CD4-positive, alpha-beta T cell (primary cell): Measurements from ENCODE around the gene ARHGEF28. TPM values are rescaled to one million over a fixed set of nuclear protein-coding genes. Genes with fewer than 3 reads are reported as not detected.
A peak's percentile ranks its signal among the peaks of the same experiment; 100 is the strongest.

Source experiments
- ATAC-seq: fragments of 200-7000 bp; cut with Tn5 transposase; one replicate; pipeline ENCODE4 v1.10.0; 2022; ENCODE audit warnings: mild to moderate bottlenecking; ENCODE audit not compliant: poor library complexity
- CTCF ChIA-PET: fragments of 350-600 bp; sonication (Branson Sonifier 250); formaldehyde crosslinking; loops from one replicate; lab custom pipeline; 2021; ENCODE audit warnings: antibody characterized with exemption, inconsistent platforms; lab: Charles Lee
- POLR2A ChIA-PET: fragments of 350-600 bp; sonication (Branson Sonifier 250); formaldehyde crosslinking; loops from one replicate; lab custom pipeline; 2021; ENCODE audit warnings: antibody characterized with exemption, inconsistent platforms; lab: Charles Lee
- DNase-seq, 14 experiments: peaks; one replicate each; pipeline ENCODE4 v3.0.0-alpha.2; 2013 to 2020; ENCODE audit warnings: mixed read lengths in 2 of 14
- H3K27ac ChIP-seq, 2 donors: one replicate each; pipeline versions ENCODE4 v1.5.1 to v1.7.0; 2013; ENCODE audit warnings: low read length in 2 of 2, low read depth in 1 of 2, mild to moderate bottlenecking in 1 of 2
- H3K27me3 ChIP-seq, 2 experiments: 1 replicate in 1 of 2; 2 replicates in 1 of 2; pipeline versions ENCODE4 v1.6.1 to v1.7.0; 2013; ENCODE audit warnings: low read length in 2 of 2, control low read depth in 1 of 2, mild to moderate bottlenecking in 1 of 2, moderate library complexity in 1 of 2; ENCODE audit not compliant: insufficient read depth in 2 of 2, control insufficient read depth in 1 of 2
- H3K36me3 ChIP-seq: one replicate; pipeline ENCODE4 v1.6.1; 2013; ENCODE audit warnings: low read length, control low read depth; ENCODE audit not compliant: insufficient read depth
- H3K4me1 ChIP-seq: one replicate; pipeline ENCODE4 v1.6.1; 2013; ENCODE audit warnings: low read length, control low read depth; ENCODE audit not compliant: insufficient read depth
- H3K4me3 ChIP-seq: one replicate; pipeline ENCODE4 v1.5.1; 2013; ENCODE audit warnings: mild to moderate bottlenecking, low read length, moderate library complexity
- H3K9me3 ChIP-seq, 2 experiments: 1 replicate in 1 of 2; 2 replicates in 1 of 2; pipeline versions ENCODE4 v1.6.1 to v1.7.0; 2013; ENCODE audit warnings: low read length in 2 of 2, mild to moderate bottlenecking in 2 of 2, control low read depth in 1 of 2, moderate library complexity in 1 of 2; ENCODE audit not compliant: control insufficient read depth in 1 of 2, insufficient read depth in 1 of 2
- H3K27ac Mint-ChIP-seq: one replicate; pipeline ENCODE4 v1.8.0; 2020; ENCODE audit warnings: mixed read lengths
- H3K27me3 Mint-ChIP-seq: one replicate; pipeline ENCODE4 v1.8.0; 2021; ENCODE audit warnings: mixed read lengths
- H3K36me3 Mint-ChIP-seq: one replicate; pipeline ENCODE4 v1.8.0; 2021; ENCODE audit warnings: low read depth, mixed read lengths
- H3K4me1 Mint-ChIP-seq: one replicate; pipeline ENCODE4 v1.8.0; 2021; ENCODE audit warnings: low read depth, mixed read lengths
- H3K4me3 Mint-ChIP-seq: one replicate; pipeline ENCODE4 v1.8.0; 2020; ENCODE audit warnings: mild to moderate bottlenecking, mixed read lengths
- H3K9me3 Mint-ChIP-seq: one replicate; pipeline ENCODE4 v1.8.0; 2020; ENCODE audit warnings: mixed read lengths
- intact Hi-C, 2 experiments: fragments of 100-400 bp; cut with DNase I in 1 of 2; cut with micrococcal nuclease in 1 of 2; formaldehyde crosslinking; loops; one replicate each; pipeline versions ENCODE4 v1.15.1 to v1.9.0; 2023 to 2025; cut with DNase I, micrococcal nuclease
- total RNA-seq, 174 experiments: library from RNA in 2 of 174; stranded (reverse) in 2 of 174; gene quantifications; one replicate each; pipeline ENCODE4 v1.2.3 and lab custom pipeline; 2021 to 2026
- TF ChIP-seq, protein P1 (sequence below): fragments of 200-600 bp; IDR thresholded peaks from one replicate; pipeline ENCODE4 v1.8.0; 2022; ENCODE audit warnings: antibody characterized with exemption, mild to moderate bottlenecking

The ARHGEF28 gene
- total RNA-seq, 2 experiments from 2014 or later: not detected

DNA sequence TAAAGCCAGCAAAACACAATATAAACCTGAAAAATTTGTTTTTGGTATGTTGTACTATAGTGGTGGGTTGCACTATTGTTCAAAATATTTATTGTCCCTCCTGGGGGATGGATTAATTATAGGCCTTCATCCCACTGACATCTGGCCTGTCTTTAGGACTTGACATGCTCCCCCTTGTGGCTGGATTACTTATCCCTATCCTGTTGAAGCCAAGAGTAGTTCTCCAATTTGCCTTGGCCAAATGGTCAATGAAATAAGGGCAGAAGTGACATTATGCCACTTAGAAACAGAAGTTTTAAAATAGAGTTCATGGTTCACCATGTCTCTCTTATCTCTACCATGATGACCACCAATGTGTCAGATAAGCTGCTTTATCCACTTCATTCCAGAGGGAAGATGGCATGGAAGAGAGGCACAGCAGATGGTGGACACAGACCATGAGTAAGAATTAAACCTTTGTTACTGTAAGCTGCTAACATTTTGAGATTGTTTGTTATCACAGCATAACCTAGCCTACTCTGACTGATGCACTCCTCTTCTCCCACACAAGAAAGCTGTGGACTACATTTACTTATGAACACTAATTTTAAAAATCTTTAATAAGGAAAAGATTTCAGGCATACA, 29.2 kb upstream of the ARHGEF28 start:
- peaks cover 2% of the 10 kb centered on the region for H3K9me3 Mint-ChIP-seq
- Histone ChIP-seq H3K27ac (no peak overlapping the region), H3K27me3 (no peaks in the 10 kb centered on the region), H3K4me3 (no peak overlapping the region), H3K4me1 (no peaks in the 10 kb centered on the region), H3K36me3 (no peaks in the 10 kb centered on the region), H3K9me3 (no peaks in the 10 kb centered on the region)
- DNase-seq (peak in 3 of 14 experiments; percentile 8 to 35 (median 30)), ATAC-seq (no peak)
- H3K4me1 Mint-ChIP-seq: no peaks in the 10 kb centered on the region
- H3K27me3 Mint-ChIP-seq: peaks cover 13% of the 10 kb centered on the region
- intact Hi-C loops: loop anchor here in 1 of 2 experiments (10.0 kb wide), 1 partner anchor 308 kb away; no protein-coding TSS in a partner anchor
- H3K4me3 Mint-ChIP-seq: no peak overlapping the region
- ChIA-PET CTCF (interaction anchor here (0.9 kb wide), 1 partner anchor 9 kb away, joined by 4 read pairs; no protein-coding TSS in a partner anchor), POLR2A (no interaction called here)
- no peaks in the 10 kb centered on the region for H3K36me3 Mint-ChIP-seq
- no peak overlapping the region for H3K27ac Mint-ChIP-seq
- TF ChIP-seq, protein P1, sequence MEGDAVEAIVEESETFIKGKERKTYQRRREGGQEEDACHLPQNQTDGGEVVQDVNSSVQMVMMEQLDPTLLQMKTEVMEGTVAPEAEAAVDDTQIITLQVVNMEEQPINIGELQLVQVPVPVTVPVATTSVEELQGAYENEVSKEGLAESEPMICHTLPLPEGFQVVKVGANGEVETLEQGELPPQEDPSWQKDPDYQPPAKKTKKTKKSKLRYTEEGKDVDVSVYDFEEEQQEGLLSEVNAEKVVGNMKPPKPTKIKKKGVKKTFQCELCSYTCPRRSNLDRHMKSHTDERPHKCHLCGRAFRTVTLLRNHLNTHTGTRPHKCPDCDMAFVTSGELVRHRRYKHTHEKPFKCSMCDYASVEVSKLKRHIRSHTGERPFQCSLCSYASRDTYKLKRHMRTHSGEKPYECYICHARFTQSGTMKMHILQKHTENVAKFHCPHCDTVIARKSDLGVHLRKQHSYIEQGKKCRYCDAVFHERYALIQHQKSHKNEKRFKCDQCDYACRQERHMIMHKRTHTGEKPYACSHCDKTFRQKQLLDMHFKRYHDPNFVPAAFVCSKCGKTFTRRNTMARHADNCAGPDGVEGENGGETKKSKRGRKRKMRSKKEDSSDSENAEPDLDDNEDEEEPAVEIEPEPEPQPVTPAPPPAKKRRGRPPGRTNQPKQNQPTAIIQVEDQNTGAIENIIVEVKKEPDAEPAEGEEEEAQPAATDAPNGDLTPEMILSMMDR: peak; percentile 59

DNA sequence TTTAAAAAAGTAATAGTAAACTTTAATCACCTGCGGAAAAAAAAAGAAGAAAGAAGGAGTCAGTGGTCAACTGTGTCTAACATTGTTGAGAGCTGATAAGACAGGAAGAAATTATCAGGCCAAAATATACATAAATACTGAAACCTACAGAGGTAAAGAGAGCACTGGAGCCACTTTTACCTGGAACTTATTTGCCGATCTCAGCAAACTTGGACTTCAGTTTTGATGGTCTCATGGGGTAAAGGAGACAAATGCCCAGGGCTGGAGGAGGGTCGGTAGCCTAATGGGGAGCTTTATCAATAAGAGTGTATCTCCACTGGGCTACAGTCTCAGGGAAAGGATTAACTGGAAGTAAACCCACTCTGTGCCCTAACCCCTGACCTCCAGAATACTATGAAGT, 26.6 kb upstream of the ARHGEF28 start:
- Mint-ChIP-seq H3K9me3 (peaks cover 2% of the 10 kb centered on the region), H3K4me3 (no peak overlapping the region), H3K4me1 (no peaks in the 10 kb centered on the region), H3K27me3 (peaks cover 13% of the 10 kb centered on the region), H3K27ac (no peak overlapping the region), H3K36me3 (no peaks in the 10 kb centered on the region)
- H3K4me3 ChIP-seq: no peak overlapping the region
- no peak for ATAC-seq
- intact Hi-C loops: loop anchor here in 1 of 2 experiments (10.0 kb wide), 1 partner anchor 305 kb away; no protein-coding TSS in a partner anchor
- H3K36me3 ChIP-seq: no peaks in the 10 kb centered on the region
- ChIA-PET CTCF (no interaction called here), POLR2A (no interaction called here)
- TF ChIP-seq, protein P1: no peak
- H3K4me1 ChIP-seq: no peaks in the 10 kb centered on the region
- no peak overlapping the region for H3K27ac ChIP-seq
- no peak for DNase-seq
- H3K27me3 ChIP-seq: no peaks in the 10 kb centered on the region
- no peaks in the 10 kb centered on the region for H3K9me3 ChIP-seq

DNA sequence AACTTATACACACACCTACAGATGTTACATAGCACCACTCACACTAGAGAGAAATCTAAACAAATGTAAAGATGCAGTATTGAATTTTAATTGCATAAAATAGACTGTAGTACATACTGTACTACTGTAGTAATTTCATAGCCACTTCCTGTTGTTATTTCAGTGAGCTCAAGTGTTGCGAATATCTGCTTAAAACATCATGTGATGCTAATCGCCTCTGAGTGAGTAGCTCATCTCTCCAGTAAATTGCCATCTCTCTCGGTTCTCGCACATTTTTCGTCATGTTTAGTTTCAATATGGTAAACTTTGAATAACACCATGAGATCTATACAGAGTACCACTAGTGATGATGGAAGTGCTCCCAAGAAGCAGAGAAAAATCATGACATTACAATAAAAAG, 22.0 kb upstream of the ARHGEF28 start:
- H3K27me3 ChIP-seq: no peaks in the 10 kb centered on the region
- no peak overlapping the region for H3K4me3 ChIP-seq
- no peak overlapping the region for H3K27ac ChIP-seq
- H3K9me3 Mint-ChIP-seq: peaks cover 2% of the 10 kb centered on the region
- no peak overlapping the region for H3K27ac Mint-ChIP-seq
- no peak overlapping the region for H3K4me3 Mint-ChIP-seq
- no peaks in the 10 kb centered on the region for H3K36me3 Mint-ChIP-seq
- H3K9me3 ChIP-seq: no peaks in the 10 kb centered on the region
- H3K27me3 Mint-ChIP-seq: peaks cover 16% of the 10 kb centered on the region
- H3K4me1 ChIP-seq: no peaks in the 10 kb centered on the region
- TF ChIP-seq, protein P1: no peak
- peak in 1 of 14 experiments; percentile 11 for DNase-seq
- H3K36me3 ChIP-seq: no peaks in the 10 kb centered on the region
- no peaks in the 10 kb centered on the region for H3K4me1 Mint-ChIP-seq
- ChIA-PET CTCF (interaction anchor here (1.2 kb wide), 1 partner anchor 13 kb away, joined by 4 read pairs; no protein-coding TSS in a partner anchor), POLR2A (no interaction called here)
- ATAC-seq: no peak
- intact Hi-C loops: no loop called here
